ENCODE measurements around the gene NAV2.

DNA sequence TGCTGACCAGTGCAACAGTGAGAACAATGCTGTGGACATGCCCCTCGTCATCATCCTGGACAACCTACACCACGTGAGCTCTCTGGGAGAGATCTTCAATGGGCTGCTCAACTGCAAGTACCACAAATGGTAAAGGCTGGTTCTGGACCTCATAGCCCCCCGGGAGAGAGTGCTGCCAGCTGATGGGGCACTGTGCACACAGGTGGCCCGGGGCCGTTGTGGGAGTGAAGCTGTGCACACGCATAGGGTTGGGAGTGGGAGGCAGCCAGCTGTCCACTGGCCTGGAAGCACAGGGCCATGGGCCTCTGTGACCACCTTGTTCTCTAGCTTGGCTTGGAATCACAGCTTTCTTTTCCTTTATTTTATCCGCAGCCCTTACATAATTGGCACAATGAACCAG lies 390.6 kb downstream of the NAV2 start:
- TF ChIP-seq, protein P1, sequence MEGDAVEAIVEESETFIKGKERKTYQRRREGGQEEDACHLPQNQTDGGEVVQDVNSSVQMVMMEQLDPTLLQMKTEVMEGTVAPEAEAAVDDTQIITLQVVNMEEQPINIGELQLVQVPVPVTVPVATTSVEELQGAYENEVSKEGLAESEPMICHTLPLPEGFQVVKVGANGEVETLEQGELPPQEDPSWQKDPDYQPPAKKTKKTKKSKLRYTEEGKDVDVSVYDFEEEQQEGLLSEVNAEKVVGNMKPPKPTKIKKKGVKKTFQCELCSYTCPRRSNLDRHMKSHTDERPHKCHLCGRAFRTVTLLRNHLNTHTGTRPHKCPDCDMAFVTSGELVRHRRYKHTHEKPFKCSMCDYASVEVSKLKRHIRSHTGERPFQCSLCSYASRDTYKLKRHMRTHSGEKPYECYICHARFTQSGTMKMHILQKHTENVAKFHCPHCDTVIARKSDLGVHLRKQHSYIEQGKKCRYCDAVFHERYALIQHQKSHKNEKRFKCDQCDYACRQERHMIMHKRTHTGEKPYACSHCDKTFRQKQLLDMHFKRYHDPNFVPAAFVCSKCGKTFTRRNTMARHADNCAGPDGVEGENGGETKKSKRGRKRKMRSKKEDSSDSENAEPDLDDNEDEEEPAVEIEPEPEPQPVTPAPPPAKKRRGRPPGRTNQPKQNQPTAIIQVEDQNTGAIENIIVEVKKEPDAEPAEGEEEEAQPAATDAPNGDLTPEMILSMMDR (conservative IDR thresholded peaks at IDR 0.05) = no peak
- no peak for TF ChIP-seq EZH2 (IDR thresholded peaks at IDR 0.05; ENCODE audit: low read depth)

Data from PC-9 (cell line).